HL-60 (cell line): ENCODE measurements around the gene MSL1.

Experiments
- DNase-seq, 2 experiments: peaks; one replicate each; pipeline ENCODE4 v3.0.0-alpha.2; 2010 to 2020; ENCODE audit warnings: low read depth in 1 of 2, low spot score in 1 of 2
- H3K27ac ChIP-seq: fragments of 250-450 bp; sonication (Bioruptor Pico); replicated peaks from 2 replicates; pipeline ENCODE4 v1.5.1; 2020; ENCODE audit warnings: mild to moderate bottlenecking, moderate library complexity
- H3K27me3 ChIP-seq: fragments of 250-450 bp; sonication (Bioruptor Pico); 2 replicates; pipeline ENCODE4 v1.5.1; 2021; ENCODE audit warnings: mild to moderate bottlenecking, moderate library complexity; ENCODE audit not compliant: insufficient read depth, poor library complexity, severe bottlenecking
- H3K4me3 ChIP-seq: replicated peaks from 2 replicates; pipeline ENCODE4 v1.5.1; 2011; ENCODE audit warnings: mild to moderate bottlenecking, control low read depth, low read length; ENCODE audit not compliant: insufficient read depth
- GABPA ChIP-seq: IDR thresholded peaks from 2 replicates; pipeline ENCODE4 v1.6.1; 2012; ENCODE audit warnings: low read depth
- POLR2AphosphoS5 ChIP-seq: IDR thresholded peaks from 2 replicates; pipeline ENCODE4 v1.6.1; 2012; ENCODE audit warnings: low read depth
- REST ChIP-seq: IDR thresholded peaks from 2 replicates; pipeline ENCODE4 v1.6.1; 2012; ENCODE audit warnings: low read depth; ENCODE audit not compliant: insufficient replicate concordance
- SPI1 ChIP-seq: IDR thresholded peaks from 2 replicates; pipeline ENCODE4 v1.6.1; 2012; ENCODE audit warnings: low read depth, mild to moderate bottlenecking, borderline replicate concordance
- TF ChIP-seq, protein P1 (sequence below): IDR thresholded peaks from one replicate; pipeline ENCODE4 v1.5.1; 2011; ENCODE audit warnings: low read length, control low read depth, inconsistent platforms; ENCODE audit not compliant: insufficient read depth

MSL1 gene

GRCh38 chr17:40092581-40092980, 29.2 kb upstream of the MSL1 start:
- H3K27ac ChIP-seq, result no peak overlapping the region
- no peak overlapping the region for H3K4me3 ChIP-seq
- no peak for DNase-seq
- no peak for TF ChIP-seq SPI1
- TF ChIP-seq REST, result no peak
- TF ChIP-seq, protein P1, sequence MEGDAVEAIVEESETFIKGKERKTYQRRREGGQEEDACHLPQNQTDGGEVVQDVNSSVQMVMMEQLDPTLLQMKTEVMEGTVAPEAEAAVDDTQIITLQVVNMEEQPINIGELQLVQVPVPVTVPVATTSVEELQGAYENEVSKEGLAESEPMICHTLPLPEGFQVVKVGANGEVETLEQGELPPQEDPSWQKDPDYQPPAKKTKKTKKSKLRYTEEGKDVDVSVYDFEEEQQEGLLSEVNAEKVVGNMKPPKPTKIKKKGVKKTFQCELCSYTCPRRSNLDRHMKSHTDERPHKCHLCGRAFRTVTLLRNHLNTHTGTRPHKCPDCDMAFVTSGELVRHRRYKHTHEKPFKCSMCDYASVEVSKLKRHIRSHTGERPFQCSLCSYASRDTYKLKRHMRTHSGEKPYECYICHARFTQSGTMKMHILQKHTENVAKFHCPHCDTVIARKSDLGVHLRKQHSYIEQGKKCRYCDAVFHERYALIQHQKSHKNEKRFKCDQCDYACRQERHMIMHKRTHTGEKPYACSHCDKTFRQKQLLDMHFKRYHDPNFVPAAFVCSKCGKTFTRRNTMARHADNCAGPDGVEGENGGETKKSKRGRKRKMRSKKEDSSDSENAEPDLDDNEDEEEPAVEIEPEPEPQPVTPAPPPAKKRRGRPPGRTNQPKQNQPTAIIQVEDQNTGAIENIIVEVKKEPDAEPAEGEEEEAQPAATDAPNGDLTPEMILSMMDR, result no peak
- TF ChIP-seq GABPA, result no peak
- no peak for TF ChIP-seq POLR2AphosphoS5
- no peaks in the 10 kb centered on the region for H3K27me3 ChIP-seq

DNA sequence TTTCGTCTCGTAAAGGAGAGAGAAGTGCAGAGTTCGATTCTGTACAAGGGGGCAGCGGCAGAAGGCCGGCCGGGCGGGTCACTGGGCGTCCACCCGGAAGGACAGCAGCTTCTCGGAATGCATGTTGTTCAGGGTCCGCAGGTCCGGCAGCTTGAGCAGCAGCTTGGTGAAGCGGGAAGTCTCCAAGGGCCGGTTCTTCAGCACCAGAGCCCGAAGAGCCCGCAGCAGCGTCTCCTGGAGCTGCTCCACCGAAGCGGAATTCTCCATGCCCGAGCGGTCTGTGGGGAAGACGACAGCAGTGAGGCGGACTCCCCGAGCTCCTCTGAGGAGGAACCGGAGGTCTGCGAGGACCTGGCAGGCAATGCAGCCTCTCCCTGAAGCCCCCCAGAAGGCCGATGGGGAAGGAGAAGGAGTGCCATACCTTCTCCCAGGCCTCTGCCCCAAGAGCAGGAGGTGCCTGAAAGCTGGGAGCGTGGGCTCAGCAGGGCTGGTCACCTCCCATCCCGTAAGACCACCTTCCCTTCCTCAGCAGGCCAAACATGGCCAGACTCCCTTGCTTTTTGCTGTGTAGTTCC, 28.7 kb upstream of the MSL1 start:
- H3K27ac ChIP-seq, result no peak overlapping the region
- H3K4me3 ChIP-seq, result no peak overlapping the region
- no peak for TF ChIP-seq SPI1
- TF ChIP-seq, protein P1, result no peak
- no peak for TF ChIP-seq REST
- TF ChIP-seq POLR2AphosphoS5, result no peak; the same call in 1 of the 2 replicates
- TF ChIP-seq GABPA, result no peak
- no peaks in the 10 kb centered on the region for H3K27me3 ChIP-seq
- DNase-seq, result no peak

DNA sequence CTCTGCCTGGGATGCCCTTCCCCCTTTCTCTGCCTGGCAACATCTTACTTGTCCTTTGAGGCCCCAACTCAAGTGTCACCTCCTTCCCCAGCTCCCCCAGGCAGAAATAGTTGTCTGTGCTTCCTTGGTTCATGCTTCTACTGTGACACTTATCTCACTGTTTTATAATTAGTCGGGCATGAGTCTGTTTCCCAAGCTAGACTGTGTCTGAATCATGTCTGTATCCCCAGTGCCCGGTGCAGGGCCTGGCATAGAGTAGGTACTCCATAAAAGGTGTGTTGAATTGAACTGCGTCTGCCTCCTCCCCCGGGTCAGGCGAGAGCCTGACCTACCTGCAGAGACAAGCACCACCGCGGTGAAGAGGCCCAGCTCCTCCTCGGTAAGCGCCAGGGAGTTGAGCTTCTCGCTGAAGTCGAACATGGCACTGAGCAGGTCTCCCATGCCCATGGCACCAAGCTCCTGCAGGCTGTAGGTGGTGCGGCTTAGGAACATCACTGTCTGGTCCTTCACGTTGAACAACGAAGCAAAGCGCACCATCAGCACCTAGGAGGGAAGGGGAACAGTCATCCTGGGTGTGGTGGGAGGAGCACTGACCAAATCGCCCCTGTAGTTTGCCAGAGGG, 28.1 kb upstream of the MSL1 start:
- no peak overlapping the region for H3K27ac ChIP-seq
- H3K4me3 ChIP-seq, result no peak overlapping the region
- H3K27me3 ChIP-seq, result no peaks in the 10 kb centered on the region
- TF ChIP-seq GABPA (no peak), POLR2AphosphoS5 (no peak), SPI1 (no peak), REST (no peak)
- TF ChIP-seq, protein P1, result no peak
- no peak for DNase-seq
